Liver (tissue), 9 donors: ENCODE measurements around the gene KL. TPM values are rescaled to one million over a fixed set of nuclear protein-coding genes. Genes with fewer than 3 reads are reported as not detected.

Source experiments
- DNase-seq: peaks from one replicate; pipeline ENCODE4 v3.0.0-alpha.2; 2017; ENCODE audit warnings: low spot score
- H3K27ac ChIP-seq, 2 donors: one replicate each; pipeline ENCODE4 v1.7.0; 2013; ENCODE audit warnings: inconsistent platforms in 2 of 2, low read length in 2 of 2, control low read depth in 1 of 2, low read depth in 1 of 2, mild to moderate bottlenecking in 1 of 2
- H3K27me3 ChIP-seq, 4 donors: one replicate each; pipeline versions ENCODE4 v1.6.1 to v1.7.0; 2013; ENCODE audit warnings: low read length in 3 of 4, inconsistent platforms in 1 of 4, mild to moderate bottlenecking in 1 of 4, moderate library complexity in 1 of 4; ENCODE audit not compliant: control insufficient read depth in 4 of 4, insufficient read depth in 4 of 4
- H3K36me3 ChIP-seq, 4 donors: one replicate each; pipeline versions ENCODE4 v1.6.1 to v1.7.0; 2013; ENCODE audit warnings: low read length in 3 of 4, mild to moderate bottlenecking in 3 of 4, low read depth in 1 of 4, moderate library complexity in 1 of 4; ENCODE audit not compliant: control insufficient read depth in 4 of 4, insufficient read depth in 3 of 4
- H3K4me1 ChIP-seq, 4 donors: one replicate each; pipeline versions ENCODE4 v1.6.1 to v1.7.0; 2013; ENCODE audit warnings: low read length in 3 of 4, mild to moderate bottlenecking in 3 of 4, moderate library complexity in 1 of 4; ENCODE audit not compliant: control insufficient read depth in 4 of 4, insufficient read depth in 4 of 4
- H3K4me3 ChIP-seq, 3 donors: one replicate each; pipeline versions ENCODE4 v1.6.1 to v1.7.0; 2013; ENCODE audit warnings: low read length in 3 of 3, control low read depth in 1 of 3, low read depth in 1 of 3, mild to moderate bottlenecking in 1 of 3
- H3K9ac ChIP-seq, 2 donors: one replicate each; pipeline ENCODE4 v1.7.0; 2013; ENCODE audit warnings: low read length in 2 of 2, mild to moderate bottlenecking in 2 of 2, moderate library complexity in 2 of 2, control low read depth in 1 of 2, low read depth in 1 of 2
- H3K9me3 ChIP-seq, 4 donors: one replicate each; pipeline versions ENCODE4 v1.6.1 to v1.7.0; 2013; ENCODE audit warnings: low read length in 3 of 4; ENCODE audit not compliant: control insufficient read depth in 4 of 4
- EGR1 ChIP-seq, 2 donors: IDR thresholded peaks; 2 replicates each; pipeline ENCODE4 v1.6.1; 2016 to 2018; ENCODE audit warnings: antibody characterized with exemption in 2 of 2, low read depth in 2 of 2
- FOXA1 ChIP-seq: IDR thresholded peaks from 2 replicates; pipeline ENCODE4 v1.6.1; 2016; ENCODE audit warnings: antibody characterized with exemption
- FOXA2 ChIP-seq: IDR thresholded peaks from 2 replicates; pipeline ENCODE4 v1.6.1; 2016; ENCODE audit warnings: antibody characterized with exemption
- GABPA ChIP-seq, 2 donors: IDR thresholded peaks in 1 of 2; conservative IDR thresholded peaks in 1 of 2; 2 replicates each; pipeline ENCODE4 v1.6.1; 2016; ENCODE audit warnings: antibody characterized with exemption in 2 of 2, mild to moderate bottlenecking in 1 of 2, moderate library complexity in 1 of 2
- HNF4G ChIP-seq: IDR thresholded peaks from 2 replicates; pipeline ENCODE4 v1.6.1; 2016; ENCODE audit warnings: antibody characterized with exemption
- JUND ChIP-seq, 2 donors: IDR thresholded peaks; 2 replicates each; pipeline ENCODE4 v1.6.1; 2016; ENCODE audit warnings: antibody characterized with exemption in 2 of 2
- NR2F2 ChIP-seq: IDR thresholded peaks from 2 replicates; pipeline ENCODE4 v1.6.1; 2016; ENCODE audit warnings: antibody characterized with exemption
- RAD21 ChIP-seq, 2 donors: IDR thresholded peaks; 2 replicates each; pipeline ENCODE4 v1.6.1; 2016; ENCODE audit warnings: antibody characterized with exemption in 2 of 2, mild to moderate bottlenecking in 2 of 2
- RXRA ChIP-seq, 2 donors: IDR thresholded peaks; 2 replicates each; pipeline ENCODE4 v1.6.1; 2017 to 2018; ENCODE audit warnings: antibody characterized with exemption in 2 of 2, mild to moderate bottlenecking in 1 of 2
- SP1 ChIP-seq: IDR thresholded peaks from 2 replicates; pipeline ENCODE4 v1.6.1; 2018; ENCODE audit warnings: antibody characterized with exemption, mild to moderate bottlenecking
- TAF1 ChIP-seq: conservative IDR thresholded peaks from 2 replicates; pipeline ENCODE4 v1.6.1; 2016; ENCODE audit warnings: antibody characterized with exemption, mild to moderate bottlenecking
- YY1 ChIP-seq: IDR thresholded peaks from 2 replicates; pipeline ENCODE4 v1.6.1; 2016; ENCODE audit warnings: antibody characterized with exemption, mild to moderate bottlenecking
- WGBS: extraction: QIAGEN DNeasy Blood & Tissue Kit; methylation state at CpG from one replicate; pipeline ENCODE4 v1.1.7; 2013; 5-methylcytosine and 5-hydroxymethylcytosine counted together
- polyA plus RNA-seq, 2 donors: library from polyadenylated mRNA; stranded (reverse) in 1 of 2; unstranded in 1 of 2; fragments of 200-250 nt in 1 of 2; fragments of >200 nt in 1 of 2; fragmentation: Nextera tagmentation in 1 of 2; extraction: Ambion mirVana in 1 of 2; gene quantifications; one replicate each; pipeline versions ENCODE4 v1.2.1 to v1.2.3, GENCODE V29; 2013 to 2015
- total RNA-seq, 2 donors: library from RNA; depleted of rRNA; stranded (reverse); fragments of >200 nt; gene quantifications; one replicate each; pipeline ENCODE4 v1.2.3, GENCODE V29; 2014
- TF ChIP-seq, protein P1 (sequence below): fragments of 150-350 bp; IDR thresholded peaks from 2 replicates; pipeline ENCODE4 v1.5.1; 2017; ENCODE audit warnings: improper control_type of control experiment, low read depth, low read length; ENCODE audit not compliant: missing input control
- TF ChIP-seq, protein P2 (sequence below): IDR thresholded peaks from 2 replicates; pipeline ENCODE4 v1.6.1; 2016; ENCODE audit warnings: antibody characterized with exemption
- TF ChIP-seq, protein P3 (sequence below): IDR thresholded peaks from 2 replicates; pipeline ENCODE4 v1.6.1; 2016; ENCODE audit warnings: antibody characterized with exemption
- TF ChIP-seq, protein P4 (sequence below): IDR thresholded peaks from 2 replicates; pipeline ENCODE4 v1.6.1; 2016; ENCODE audit warnings: antibody characterized with exemption, mild to moderate bottlenecking
- donor health status: healthy.
- donor health status: healthy.
- donor health status: healthy.
- donor health status: healthy.
- donor health status: healthy.

Gene KL
- total RNA-seq (under 1 TPM; 0.37 to 0.92 TPM), polyA plus RNA-seq (under 1 TPM; 0.13 to 0.18 TPM)

DNA sequence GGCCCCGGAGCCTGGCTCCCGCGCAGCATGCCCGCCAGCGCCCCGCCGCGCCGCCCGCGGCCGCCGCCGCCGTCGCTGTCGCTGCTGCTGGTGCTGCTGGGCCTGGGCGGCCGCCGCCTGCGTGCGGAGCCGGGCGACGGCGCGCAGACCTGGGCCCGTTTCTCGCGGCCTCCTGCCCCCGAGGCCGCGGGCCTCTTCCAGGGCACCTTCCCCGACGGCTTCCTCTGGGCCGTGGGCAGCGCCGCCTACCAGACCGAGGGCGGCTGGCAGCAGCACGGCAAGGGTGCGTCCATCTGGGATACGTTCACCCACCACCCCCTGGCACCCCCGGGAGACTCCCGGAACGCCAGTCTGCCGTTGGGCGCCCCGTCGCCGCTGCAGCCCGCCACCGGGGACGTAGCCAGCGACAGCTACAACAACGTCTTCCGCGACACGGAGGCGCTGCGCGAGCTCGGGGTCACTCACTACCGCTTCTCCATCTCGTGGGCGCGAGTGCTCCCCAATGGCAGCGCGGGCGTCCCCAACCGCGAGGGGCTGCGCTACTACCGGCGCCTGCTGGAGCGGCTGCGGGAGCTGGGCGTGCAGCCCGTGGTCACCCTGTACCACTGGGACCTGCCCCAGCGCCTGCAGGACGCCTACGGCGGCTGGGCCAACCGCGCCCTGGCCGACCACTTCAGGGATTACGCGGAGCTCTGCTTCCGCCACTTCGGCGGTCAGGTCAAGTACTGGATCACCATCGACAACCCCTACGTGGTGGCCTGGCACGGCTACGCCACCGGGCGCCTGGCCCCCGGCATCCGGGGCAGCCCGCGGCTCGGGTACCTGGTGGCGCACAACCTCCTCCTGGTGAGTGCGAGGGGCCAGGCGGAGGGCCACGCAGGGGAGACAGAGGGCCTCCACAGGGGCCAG, at the start of gene KL:
KL (plus strand) TSS at position 10 of the 909 bp plus-strand sequence; CDS start at position 28, 18 bp downstream.
- Histone ChIP-seq H3K27me3 (no peaks in the 10 kb centered on the region), H3K9me3 (no peaks in the 10 kb centered on the region), H3K4me3 (peak within 1 kb of the TSS; percentile 37 to 60 (median 57)), H3K36me3 (no peaks in the 10 kb centered on the region), H3K9ac (peak within 1 kb of the TSS in 1 of 2 donors; percentile 8), H3K4me1 (peaks cover 10 to 23% (median 18%) of the 10 kb centered on the region in 4 donors), H3K27ac (peak within 1 kb of the TSS; percentile 53 to 68)
- no peak for DNase-seq
- no peak for TF ChIP-seq FOXA2
- TF ChIP-seq NR2F2 = no peak
- TF ChIP-seq RXRA (IDR thresholded peaks at IDR 0.05) = no peak
- TF ChIP-seq, protein P1, sequence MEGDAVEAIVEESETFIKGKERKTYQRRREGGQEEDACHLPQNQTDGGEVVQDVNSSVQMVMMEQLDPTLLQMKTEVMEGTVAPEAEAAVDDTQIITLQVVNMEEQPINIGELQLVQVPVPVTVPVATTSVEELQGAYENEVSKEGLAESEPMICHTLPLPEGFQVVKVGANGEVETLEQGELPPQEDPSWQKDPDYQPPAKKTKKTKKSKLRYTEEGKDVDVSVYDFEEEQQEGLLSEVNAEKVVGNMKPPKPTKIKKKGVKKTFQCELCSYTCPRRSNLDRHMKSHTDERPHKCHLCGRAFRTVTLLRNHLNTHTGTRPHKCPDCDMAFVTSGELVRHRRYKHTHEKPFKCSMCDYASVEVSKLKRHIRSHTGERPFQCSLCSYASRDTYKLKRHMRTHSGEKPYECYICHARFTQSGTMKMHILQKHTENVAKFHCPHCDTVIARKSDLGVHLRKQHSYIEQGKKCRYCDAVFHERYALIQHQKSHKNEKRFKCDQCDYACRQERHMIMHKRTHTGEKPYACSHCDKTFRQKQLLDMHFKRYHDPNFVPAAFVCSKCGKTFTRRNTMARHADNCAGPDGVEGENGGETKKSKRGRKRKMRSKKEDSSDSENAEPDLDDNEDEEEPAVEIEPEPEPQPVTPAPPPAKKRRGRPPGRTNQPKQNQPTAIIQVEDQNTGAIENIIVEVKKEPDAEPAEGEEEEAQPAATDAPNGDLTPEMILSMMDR = no peak
- TF ChIP-seq HNF4G = no peak
- TF ChIP-seq GABPA (IDR thresholded peaks at IDR 0.05 in 1 of 2, conservative IDR thresholded peaks at IDR 0.05 in 1 of 2) = no peak
- TF ChIP-seq SP1 = no peak
- no peak for TF ChIP-seq JUND (IDR thresholded peaks at IDR 0.05)
- no peak for TF ChIP-seq FOXA1
- TF ChIP-seq TAF1 = no peak
- TF ChIP-seq, protein P2, sequence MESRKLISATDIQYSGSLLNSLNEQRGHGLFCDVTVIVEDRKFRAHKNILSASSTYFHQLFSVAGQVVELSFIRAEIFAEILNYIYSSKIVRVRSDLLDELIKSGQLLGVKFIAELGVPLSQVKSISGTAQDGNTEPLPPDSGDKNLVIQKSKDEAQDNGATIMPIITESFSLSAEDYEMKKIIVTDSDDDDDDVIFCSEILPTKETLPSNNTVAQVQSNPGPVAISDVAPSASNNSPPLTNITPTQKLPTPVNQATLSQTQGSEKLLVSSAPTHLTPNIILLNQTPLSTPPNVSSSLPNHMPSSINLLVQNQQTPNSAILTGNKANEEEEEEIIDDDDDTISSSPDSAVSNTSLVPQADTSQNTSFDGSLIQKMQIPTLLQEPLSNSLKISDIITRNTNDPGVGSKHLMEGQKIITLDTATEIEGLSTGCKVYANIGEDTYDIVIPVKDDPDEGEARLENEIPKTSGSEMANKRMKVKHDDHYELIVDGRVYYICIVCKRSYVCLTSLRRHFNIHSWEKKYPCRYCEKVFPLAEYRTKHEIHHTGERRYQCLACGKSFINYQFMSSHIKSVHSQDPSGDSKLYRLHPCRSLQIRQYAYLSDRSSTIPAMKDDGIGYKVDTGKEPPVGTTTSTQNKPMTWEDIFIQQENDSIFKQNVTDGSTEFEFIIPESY = no peak
- no peak for TF ChIP-seq EGR1 (IDR thresholded peaks at IDR 0.05; ENCODE audit: low read depth in 2 of 2)
- TF ChIP-seq, protein P3, sequence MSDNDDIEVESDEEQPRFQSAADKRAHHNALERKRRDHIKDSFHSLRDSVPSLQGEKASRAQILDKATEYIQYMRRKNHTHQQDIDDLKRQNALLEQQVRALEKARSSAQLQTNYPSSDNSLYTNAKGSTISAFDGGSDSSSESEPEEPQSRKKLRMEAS = no peak
- TF ChIP-seq RAD21 (IDR thresholded peaks at IDR 0.05) = no peak
- TF ChIP-seq, protein P4, sequence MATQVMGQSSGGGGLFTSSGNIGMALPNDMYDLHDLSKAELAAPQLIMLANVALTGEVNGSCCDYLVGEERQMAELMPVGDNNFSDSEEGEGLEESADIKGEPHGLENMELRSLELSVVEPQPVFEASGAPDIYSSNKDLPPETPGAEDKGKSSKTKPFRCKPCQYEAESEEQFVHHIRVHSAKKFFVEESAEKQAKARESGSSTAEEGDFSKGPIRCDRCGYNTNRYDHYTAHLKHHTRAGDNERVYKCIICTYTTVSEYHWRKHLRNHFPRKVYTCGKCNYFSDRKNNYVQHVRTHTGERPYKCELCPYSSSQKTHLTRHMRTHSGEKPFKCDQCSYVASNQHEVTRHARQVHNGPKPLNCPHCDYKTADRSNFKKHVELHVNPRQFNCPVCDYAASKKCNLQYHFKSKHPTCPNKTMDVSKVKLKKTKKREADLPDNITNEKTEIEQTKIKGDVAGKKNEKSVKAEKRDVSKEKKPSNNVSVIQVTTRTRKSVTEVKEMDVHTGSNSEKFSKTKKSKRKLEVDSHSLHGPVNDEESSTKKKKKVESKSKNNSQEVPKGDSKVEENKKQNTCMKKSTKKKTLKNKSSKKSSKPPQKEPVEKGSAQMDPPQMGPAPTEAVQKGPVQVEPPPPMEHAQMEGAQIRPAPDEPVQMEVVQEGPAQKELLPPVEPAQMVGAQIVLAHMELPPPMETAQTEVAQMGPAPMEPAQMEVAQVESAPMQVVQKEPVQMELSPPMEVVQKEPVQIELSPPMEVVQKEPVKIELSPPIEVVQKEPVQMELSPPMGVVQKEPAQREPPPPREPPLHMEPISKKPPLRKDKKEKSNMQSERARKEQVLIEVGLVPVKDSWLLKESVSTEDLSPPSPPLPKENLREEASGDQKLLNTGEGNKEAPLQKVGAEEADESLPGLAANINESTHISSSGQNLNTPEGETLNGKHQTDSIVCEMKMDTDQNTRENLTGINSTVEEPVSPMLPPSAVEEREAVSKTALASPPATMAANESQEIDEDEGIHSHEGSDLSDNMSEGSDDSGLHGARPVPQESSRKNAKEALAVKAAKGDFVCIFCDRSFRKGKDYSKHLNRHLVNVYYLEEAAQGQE = no peak
- TF ChIP-seq YY1 = no peak
- 4% methylated on average over 106 of the region's 106 CpGs for WGBS
